Measurements from ENCODE around the gene TCF7L1. TPM values are rescaled to one million over a fixed set of nuclear protein-coding genes. Genes with fewer than 3 reads are reported as not detected.

The TCF7L1 gene
- total RNA-seq, 2 donors from 2014 or later, result 0.12 TPM; not detected in 1

DNA sequence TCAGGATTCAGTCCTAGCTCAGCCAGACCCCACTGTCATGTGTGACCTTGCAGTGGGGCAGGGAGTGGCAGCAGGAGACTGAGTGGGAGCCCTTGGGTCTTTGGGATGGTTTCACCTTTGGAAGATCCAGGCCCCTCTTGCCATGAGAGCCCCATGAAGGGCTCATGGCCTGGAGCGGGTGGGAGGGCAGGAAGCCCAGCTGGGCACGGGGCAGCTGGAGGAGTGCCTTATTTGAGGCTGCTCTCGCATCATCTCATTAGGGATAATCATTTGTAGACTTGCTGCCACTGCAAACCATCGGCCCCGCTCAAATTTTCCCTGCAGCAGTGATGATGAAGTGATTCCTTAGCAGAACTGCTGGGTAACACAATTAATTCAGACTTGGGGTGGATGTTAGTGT lies 120.7 kb downstream of the TCF7L1 start:
- ATAC-seq (no peak), DNase-seq (no peak)
- H3K27ac Mint-ChIP-seq, result no peak overlapping the region
- H3K27me3 Mint-ChIP-seq, result peaks cover 18% of the 10 kb centered on the region
- H3K4me1 Mint-ChIP-seq, result no peaks in the 10 kb centered on the region
- no peak overlapping the region for H3K4me3 Mint-ChIP-seq
- H3K9me3 ChIP-seq (ENCODE audit: control insufficient read depth, low read length, poor library complexity, severe bottlenecking), result no peaks in the 10 kb centered on the region
- no peaks in the 10 kb centered on the region for H3K36me3 Mint-ChIP-seq (ENCODE audit: low read depth)

DNA sequence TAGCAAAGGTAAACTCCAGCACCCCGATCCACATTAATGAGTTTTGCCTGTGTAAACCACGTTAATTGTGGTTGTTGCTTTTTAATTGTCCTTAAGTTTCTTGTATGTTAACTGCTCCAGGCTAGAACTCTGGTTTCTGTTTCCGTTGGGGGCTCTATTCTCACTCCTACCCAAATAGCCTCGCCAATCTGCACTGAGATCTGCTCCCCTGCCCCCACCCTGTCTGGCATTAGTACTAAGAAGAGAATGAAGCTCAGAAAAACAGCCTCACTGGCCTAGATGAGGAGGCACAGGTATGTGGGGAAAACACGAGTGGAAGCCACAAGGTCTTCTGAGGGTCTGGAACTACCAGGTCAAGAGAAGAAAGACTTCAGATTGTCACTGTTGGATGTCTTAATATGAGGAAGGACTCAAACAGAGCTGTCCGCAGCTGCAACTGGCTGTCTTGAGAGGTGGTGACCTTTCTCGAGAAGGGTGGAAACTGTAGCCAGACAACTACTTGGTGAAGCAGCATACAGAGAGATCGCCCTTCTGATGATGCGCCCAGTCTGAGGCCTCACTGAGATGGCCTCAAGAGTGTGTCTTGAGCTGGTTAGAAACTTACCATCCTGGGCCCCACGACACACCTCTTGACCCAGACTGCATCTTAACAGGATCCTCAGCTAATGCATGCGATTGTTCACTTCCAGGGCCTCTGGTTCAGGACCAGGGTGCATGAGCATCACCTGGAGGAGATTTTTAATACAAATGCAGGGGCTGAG lies 121.5 kb downstream of the TCF7L1 start:
- ATAC-seq (no peak), DNase-seq (no peak)
- Mint-ChIP-seq H3K27ac (no peak overlapping the region), H3K4me1 (no peaks in the 10 kb centered on the region), H3K27me3 (peaks cover 16% of the 10 kb centered on the region), H3K36me3 (ENCODE audit: low read depth) (no peaks in the 10 kb centered on the region), H3K4me3 (no peak overlapping the region)
- no peaks in the 10 kb centered on the region for H3K9me3 ChIP-seq (ENCODE audit: control insufficient read depth, low read length, poor library complexity, severe bottlenecking)

- no peaks in the 10 kb centered on the region for H3K4me1 Mint-ChIP-seq
Measured at GRCh38 chr2:85255456-85255812, 122.2 kb downstream of the TCF7L1 start.

GRCh38 chr2:85255813-85256594 lies 122.8 kb downstream of the TCF7L1 start:
- no peak for ATAC-seq
- DNase-seq, result no peak
- Mint-ChIP-seq H3K27me3 (peaks cover 16% of the 10 kb centered on the region), H3K36me3 (ENCODE audit: low read depth) (no peaks in the 10 kb centered on the region), H3K4me1 (no peaks in the 10 kb centered on the region), H3K27ac (no peak overlapping the region), H3K4me3 (no peak overlapping the region)
- no peaks in the 10 kb centered on the region for H3K9me3 ChIP-seq (ENCODE audit: control insufficient read depth, low read length, poor library complexity, severe bottlenecking)

More at GRCh38 chr2:85255456-85255812, 122.2 kb downstream of the TCF7L1 start:
- H3K4me3 Mint-ChIP-seq, result no peak overlapping the region
- peaks cover 16% of the 10 kb centered on the region for H3K27me3 Mint-ChIP-seq
- no peaks in the 10 kb centered on the region for H3K9me3 ChIP-seq (ENCODE audit: control insufficient read depth, low read length, poor library complexity, severe bottlenecking)
- no peak overlapping the region for H3K27ac Mint-ChIP-seq
- no peaks in the 10 kb centered on the region for H3K36me3 Mint-ChIP-seq (ENCODE audit: low read depth)
- no peak for DNase-seq
- no peak for ATAC-seq

DNA sequence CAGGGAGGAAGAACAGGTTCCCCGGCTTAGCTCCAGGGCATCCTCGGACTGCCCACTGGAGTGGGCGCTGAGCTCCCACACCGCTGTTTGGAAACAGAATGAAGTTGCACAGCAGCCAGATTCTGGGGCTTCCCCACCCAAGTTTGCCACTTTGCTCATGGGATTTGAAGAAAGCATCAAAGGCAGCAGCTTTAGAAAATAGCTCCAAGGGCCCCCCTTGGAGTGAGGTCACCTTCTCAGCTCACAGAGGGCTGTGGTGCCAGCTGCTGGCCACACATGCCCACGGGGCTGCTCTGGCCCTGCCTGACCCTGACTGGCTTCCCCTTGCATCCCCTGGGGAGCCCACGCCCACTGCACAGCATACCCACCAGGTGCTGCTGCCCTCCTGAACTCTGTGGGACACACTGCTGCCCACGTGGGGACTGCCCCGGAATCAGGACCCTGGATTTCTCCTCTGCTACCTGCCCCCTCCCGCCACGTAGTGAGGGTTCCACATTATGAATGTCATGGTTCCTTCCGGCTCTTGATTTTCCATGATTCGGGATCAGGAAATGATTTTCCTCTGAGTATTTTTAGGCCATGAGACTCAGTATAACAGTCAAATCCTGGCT lies 124.3 kb downstream of the TCF7L1 start:
- H3K9me3 ChIP-seq (ENCODE audit: control insufficient read depth, low read length, poor library complexity, severe bottlenecking), result no peaks in the 10 kb centered on the region
- Mint-ChIP-seq H3K27me3 (peaks cover 17% of the 10 kb centered on the region), H3K36me3 (ENCODE audit: low read depth) (no peaks in the 10 kb centered on the region), H3K4me1 (no peaks in the 10 kb centered on the region), H3K4me3 (no peak overlapping the region), H3K27ac (no peak overlapping the region)
- DNase-seq (no peak), ATAC-seq (no peak)

DNA sequence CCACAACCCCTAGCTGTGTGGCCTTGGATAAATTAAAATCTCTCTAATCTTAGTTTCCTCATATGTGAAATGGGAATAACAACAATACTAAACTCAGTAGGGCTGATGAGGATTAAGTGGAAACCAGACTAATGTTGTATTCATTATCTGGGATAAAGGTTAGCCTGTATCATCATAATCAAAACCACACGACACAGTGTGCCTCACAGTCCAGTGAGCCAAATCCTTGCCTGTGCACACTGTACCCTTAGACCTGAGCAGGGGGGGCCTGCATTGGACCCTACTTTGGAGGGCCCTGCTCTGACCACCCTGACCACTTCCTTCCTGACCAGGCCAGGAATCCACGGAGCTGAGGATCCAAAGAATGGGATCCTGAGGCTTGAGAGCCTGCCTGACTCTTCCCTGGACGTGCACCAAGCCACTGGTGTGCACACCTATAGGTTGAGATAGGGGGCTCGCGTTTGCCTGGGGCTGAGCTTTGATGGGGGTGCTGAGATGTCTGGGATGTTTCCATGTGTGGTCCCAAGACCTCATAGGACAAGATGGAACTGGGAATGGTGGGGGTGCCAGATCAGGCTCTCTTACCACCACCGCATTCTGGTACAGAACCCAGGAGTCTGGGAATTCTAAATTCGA lies 124.9 kb downstream of the TCF7L1 start:
- no peak overlapping the region for H3K4me3 Mint-ChIP-seq
- H3K27me3 Mint-ChIP-seq, result peaks cover 23% of the 10 kb centered on the region
- H3K4me1 Mint-ChIP-seq, result no peaks in the 10 kb centered on the region
- no peaks in the 10 kb centered on the region for H3K9me3 ChIP-seq (ENCODE audit: control insufficient read depth, low read length, poor library complexity, severe bottlenecking)
- H3K27ac Mint-ChIP-seq, result no peak overlapping the region
- DNase-seq (no peak), ATAC-seq (no peak)
- H3K36me3 Mint-ChIP-seq (ENCODE audit: low read depth), result no peaks in the 10 kb centered on the region

GRCh38 chr2:85259101-85259590 lies 126.0 kb downstream of the TCF7L1 start:
- peaks cover 2% of the 10 kb centered on the region for H3K36me3 Mint-ChIP-seq (ENCODE audit: low read depth)
- peaks cover 33% of the 10 kb centered on the region for H3K27me3 Mint-ChIP-seq
- peaks cover 2% of the 10 kb centered on the region for H3K4me1 Mint-ChIP-seq
- DNase-seq, result no peak
- ATAC-seq, result no peak
- no peaks in the 10 kb centered on the region for H3K9me3 ChIP-seq (ENCODE audit: control insufficient read depth, low read length, poor library complexity, severe bottlenecking)
- H3K4me3 Mint-ChIP-seq, result no peak overlapping the region
- no peak overlapping the region for H3K27ac Mint-ChIP-seq

GRCh38 chr2:85259879-85260278 lies 126.7 kb downstream of the TCF7L1 start:
- ATAC-seq (no peak), DNase-seq (no peak)
- peaks cover 32% of the 10 kb centered on the region for H3K27me3 Mint-ChIP-seq
- no peaks in the 10 kb centered on the region for H3K9me3 ChIP-seq (ENCODE audit: control insufficient read depth, low read length, poor library complexity, severe bottlenecking)
- H3K4me1 Mint-ChIP-seq, result peaks cover 4% of the 10 kb centered on the region
- H3K27ac Mint-ChIP-seq, result no peak overlapping the region
- H3K4me3 Mint-ChIP-seq, result no peak overlapping the region
- H3K36me3 Mint-ChIP-seq (ENCODE audit: low read depth), result peaks cover 2% of the 10 kb centered on the region

- H3K4me3 Mint-ChIP-seq, result no peak overlapping the region
- peaks cover 2% of the 10 kb centered on the region for H3K36me3 Mint-ChIP-seq (ENCODE audit: low read depth)
- H3K27me3 Mint-ChIP-seq, result peaks cover 35% of the 10 kb centered on the region
- ATAC-seq (no peak), DNase-seq (no peak)
- peaks cover 4% of the 10 kb centered on the region for H3K4me1 Mint-ChIP-seq
- no peaks in the 10 kb centered on the region for H3K9me3 ChIP-seq (ENCODE audit: control insufficient read depth, low read length, poor library complexity, severe bottlenecking)
- H3K27ac Mint-ChIP-seq, result no peak overlapping the region
Measured at GRCh38 chr2:85263591-85263990, 130.4 kb downstream of the TCF7L1 start.

GRCh38 chr2:85264471-85264870 lies 131.3 kb downstream of the TCF7L1 start:
- H3K27ac Mint-ChIP-seq, result no peak overlapping the region
- peaks cover 30% of the 10 kb centered on the region for H3K27me3 Mint-ChIP-seq
- DNase-seq, result no peak
- H3K9me3 ChIP-seq (ENCODE audit: control insufficient read depth, low read length, poor library complexity, severe bottlenecking), result no peaks in the 10 kb centered on the region
- peaks cover 4% of the 10 kb centered on the region for H3K4me1 Mint-ChIP-seq
- H3K4me3 Mint-ChIP-seq, result no peak overlapping the region
- peaks cover 2% of the 10 kb centered on the region for H3K36me3 Mint-ChIP-seq (ENCODE audit: low read depth)
- no peak for ATAC-seq

DNA sequence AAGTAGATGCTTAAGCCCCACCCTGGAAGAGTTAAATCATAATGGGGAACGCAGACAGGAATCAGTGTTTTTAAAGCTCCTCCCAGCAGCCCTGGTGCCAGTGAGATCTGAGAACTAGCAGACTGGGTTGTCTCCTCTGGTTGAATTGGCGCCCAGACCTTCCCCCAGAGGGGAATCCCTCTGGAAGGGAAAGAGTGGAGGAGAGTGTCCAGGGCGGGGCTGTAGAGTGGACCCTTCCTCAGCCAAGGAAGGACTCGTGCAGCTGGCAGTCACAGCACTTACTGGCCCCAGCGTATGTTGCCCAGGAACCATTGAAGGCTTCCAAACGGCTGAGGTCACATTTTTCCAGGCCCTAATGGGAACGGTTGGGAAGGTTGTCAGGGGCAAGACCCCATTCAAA lies 132.1 kb downstream of the TCF7L1 start:
- Mint-ChIP-seq H3K27ac (no peak overlapping the region), H3K36me3 (ENCODE audit: low read depth) (peaks cover 2% of the 10 kb centered on the region), H3K4me1 (peaks cover 4% of the 10 kb centered on the region), H3K27me3 (peaks cover 36% of the 10 kb centered on the region), H3K4me3 (no peak overlapping the region)
- ATAC-seq (no peak), DNase-seq (no peak)
- no peaks in the 10 kb centered on the region for H3K9me3 ChIP-seq (ENCODE audit: control insufficient read depth, low read length, poor library complexity, severe bottlenecking)

DNA sequence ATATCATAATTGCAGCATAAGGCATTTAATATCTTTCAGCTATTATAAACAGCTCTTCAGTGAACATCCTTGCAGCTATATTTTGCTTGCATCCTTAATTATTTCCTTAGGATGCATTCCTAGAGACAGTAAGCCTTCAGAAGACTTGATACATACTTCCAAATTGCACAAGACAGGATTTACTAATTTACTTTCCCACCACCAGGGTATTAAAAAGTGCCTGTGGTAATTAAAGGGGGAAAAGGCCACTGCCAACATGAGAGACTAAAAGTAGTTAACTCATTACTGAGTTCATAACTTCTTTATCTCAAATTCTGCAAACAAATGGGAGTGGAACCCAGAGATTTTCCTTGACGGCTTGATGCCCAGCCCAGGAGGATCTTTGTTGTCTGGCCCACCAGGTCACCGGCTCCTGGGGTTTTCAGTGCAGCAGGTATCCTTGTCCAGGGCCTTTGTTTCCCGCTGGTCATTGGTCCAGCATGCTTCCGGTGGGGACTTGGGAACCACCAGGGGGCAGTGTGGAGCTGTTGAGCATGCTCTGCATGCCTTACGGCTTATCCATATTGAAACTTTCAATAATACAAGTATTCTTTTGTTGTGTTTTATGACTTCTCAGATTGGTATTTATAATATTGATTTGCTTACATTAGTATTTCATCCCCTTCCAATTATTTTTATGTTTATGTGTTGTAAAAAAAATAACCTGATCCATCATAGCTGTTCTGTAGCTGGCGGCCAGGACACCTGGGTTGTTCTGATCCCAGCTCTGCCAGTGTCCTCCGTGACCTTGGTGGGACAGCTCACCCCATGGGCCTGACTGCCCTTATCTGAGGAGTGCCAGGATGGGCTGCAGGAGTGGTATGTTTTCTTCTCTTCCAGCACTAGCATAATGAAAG lies 133.2 kb downstream of the TCF7L1 start:
- H3K27me3 Mint-ChIP-seq, result peaks cover 47% of the 10 kb centered on the region
- no peak overlapping the region for H3K27ac Mint-ChIP-seq
- peaks cover 4% of the 10 kb centered on the region for H3K4me1 Mint-ChIP-seq
- DNase-seq (peak; percentile 44 to 60 (median 55)), ATAC-seq (peak; percentile 66)
- no peak overlapping the region for H3K4me3 Mint-ChIP-seq
- H3K36me3 Mint-ChIP-seq (ENCODE audit: low read depth), result peaks cover 2% of the 10 kb centered on the region
- H3K9me3 ChIP-seq (ENCODE audit: control insufficient read depth, low read length, poor library complexity, severe bottlenecking), result no peaks in the 10 kb centered on the region
